GM19239 (cell line): ENCODE data around the gene SPEM3.

ENCODE experiments used
- DNase-seq: peaks from one replicate; pipeline ENCODE4 v3.0.0; 2011; ENCODE audit warnings: low spot score; ENCODE audit not compliant: insufficient read length
- FAIRE-seq: peaks from 2 replicates; lab custom pipeline; 2011; peaks lifted over from hg19 to GRCh38; lab: Jason Lieb, UNC

The SPEM3 gene

DNA sequence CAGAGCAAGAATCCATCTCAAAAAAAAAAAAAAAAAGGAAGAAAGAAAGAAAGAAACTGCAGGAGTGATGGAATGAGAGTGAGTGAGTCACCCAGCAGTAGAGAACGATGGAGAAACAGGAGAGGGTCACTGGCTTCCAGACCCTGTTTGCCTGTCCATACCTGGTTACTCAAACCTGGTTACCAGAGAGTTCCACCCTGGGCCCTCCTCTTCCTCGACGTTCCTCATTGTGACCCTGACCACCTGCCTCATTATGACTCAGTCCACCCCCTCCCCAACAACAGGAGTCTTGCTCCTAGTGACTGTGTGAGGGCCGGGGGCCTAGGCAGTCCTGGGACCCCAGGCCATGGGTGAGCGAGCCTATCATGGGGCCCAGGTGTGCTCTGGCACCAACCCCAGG is at the start of gene SPEM3:
Gene SPEM3 (plus strand): TSS at position 301 of the 400 bp plus-strand sequence. CDS start 46 bp downstream, at position 347.
- FAIRE-seq (no peak), DNase-seq (no peak)

DNA sequence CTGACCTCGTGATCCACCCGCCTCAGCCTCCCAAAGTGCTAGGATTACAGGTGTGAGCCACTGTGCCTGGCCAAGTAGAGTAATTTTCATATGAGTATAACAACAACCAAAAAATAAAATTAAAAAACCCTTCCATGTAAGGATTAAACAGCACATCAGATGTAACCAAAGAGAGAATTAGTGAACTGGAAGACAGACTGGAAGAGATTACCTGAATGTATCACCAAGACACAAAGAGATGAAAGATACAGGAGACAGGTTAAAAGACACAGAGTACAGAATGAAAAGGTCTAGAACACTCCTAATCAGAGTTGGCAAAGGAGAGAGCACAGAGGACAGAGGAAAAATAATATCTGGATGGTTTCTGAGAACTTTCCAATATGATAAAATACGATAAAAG is 49.5 kb upstream of the SPEM3 start:
- DNase-seq (no peak), FAIRE-seq (no peak)

DNA sequence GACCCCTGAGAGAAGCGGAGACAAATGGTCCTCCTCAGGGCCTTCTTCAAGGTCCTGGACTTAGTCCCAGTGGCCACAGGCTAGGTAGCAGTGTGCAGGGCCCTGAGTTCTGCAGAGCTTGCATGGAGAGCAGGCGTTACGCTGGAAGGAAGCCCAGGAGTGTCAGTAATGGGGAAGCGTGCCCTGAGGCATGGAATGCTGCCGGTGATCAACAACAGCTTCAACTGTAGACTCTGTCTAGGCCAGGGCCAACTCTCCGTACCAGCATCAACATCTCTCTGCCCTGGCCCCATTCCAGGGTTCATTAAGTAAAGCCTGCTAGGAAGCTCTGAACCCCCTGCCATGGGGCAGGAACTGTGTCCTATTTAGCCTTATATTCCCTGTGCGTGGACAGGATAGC is 48.3 kb upstream of the SPEM3 start:
- DNase-seq (no peak), FAIRE-seq (no peak)

DNA sequence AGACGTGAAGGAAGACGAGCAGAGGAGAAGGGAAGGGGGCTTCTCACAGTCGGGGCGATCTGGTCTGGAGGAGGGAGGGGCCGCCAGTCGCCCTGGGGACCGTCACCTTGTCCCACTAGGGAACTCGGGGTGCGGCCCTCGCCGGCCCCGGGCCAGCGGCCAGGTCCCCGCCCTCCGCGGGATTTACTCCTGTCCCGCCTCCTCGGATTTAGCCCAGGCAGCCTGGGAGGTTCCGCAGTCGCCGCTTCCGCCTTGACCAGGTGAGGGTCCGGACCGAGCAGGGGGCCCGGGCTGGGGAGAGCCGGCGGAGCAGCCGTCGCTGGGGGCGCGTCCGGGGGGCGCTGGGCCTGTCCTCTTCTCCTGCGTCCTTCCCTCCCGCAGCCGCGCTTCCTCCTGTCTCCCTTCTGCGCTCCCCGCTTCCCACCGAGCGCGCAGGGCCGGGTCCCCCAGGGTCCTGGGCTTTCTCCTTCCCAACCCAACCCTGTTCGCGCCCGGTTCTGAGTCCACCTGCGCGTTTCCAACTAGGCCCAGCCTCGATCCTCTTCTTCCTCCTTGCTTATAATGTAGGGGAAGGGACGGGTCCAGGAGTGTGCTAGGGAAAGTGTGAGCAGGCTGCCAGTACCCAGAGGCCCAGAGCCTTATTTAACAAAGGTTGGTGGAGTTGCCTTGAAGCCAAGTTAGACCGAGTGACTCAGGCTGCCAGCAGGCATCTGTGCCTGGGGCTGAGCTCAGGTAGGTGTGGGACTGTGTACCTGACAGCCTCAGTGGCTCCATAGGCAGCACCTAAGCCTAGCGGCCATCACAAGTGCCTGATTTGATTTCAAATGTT is 47.6 kb upstream of the SPEM3 start, which contains the start of gene TNK1:
Gene TNK1 (plus strand): TSS at position 235 of the 829 bp plus-strand sequence. CDS start 1,838 bp downstream, outside the sequence.
- FAIRE-seq (no peak), DNase-seq (no peak)

DNA sequence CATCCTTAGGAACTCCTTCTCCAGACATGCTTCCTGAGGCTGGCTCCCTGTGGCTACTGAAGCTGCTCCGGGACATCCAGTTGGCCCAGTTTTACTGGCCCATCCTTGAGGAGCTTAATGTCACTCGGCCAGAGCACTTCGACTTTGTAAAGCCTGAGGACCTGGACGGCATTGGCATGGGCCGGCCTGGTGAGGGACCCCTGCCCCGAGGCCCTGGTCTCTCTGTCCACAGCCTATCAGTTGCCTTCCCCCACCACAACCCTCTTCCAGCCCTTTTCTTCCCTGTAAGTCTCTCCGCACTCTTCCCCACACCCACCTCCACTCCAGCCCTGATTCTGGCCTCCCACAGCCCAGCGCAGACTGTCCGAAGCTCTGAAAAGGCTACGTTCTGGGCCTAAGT is 45.8 kb upstream of the SPEM3 start:
- DNase-seq (no peak), FAIRE-seq (no peak)

DNA sequence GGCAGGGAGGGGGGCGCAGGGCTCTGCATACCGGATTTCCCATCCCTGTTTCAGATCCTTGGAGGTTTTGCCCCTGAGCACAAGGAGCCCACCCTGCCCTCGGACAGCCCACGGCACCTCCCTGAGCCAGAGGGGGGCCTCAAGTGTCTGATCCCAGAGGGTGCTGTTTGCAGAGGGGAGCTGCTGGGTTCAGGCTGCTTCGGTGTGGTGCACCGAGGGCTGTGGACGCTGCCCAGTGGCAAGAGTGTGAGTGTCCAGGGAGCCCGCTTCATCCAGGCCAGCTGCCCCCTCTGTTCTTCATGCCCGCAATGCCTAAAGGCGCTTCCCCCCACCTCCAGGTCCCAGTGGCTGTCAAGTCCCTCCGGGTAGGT is 45.3 kb upstream of the SPEM3 start:
- no peak for FAIRE-seq
- DNase-seq: no peak

DNA sequence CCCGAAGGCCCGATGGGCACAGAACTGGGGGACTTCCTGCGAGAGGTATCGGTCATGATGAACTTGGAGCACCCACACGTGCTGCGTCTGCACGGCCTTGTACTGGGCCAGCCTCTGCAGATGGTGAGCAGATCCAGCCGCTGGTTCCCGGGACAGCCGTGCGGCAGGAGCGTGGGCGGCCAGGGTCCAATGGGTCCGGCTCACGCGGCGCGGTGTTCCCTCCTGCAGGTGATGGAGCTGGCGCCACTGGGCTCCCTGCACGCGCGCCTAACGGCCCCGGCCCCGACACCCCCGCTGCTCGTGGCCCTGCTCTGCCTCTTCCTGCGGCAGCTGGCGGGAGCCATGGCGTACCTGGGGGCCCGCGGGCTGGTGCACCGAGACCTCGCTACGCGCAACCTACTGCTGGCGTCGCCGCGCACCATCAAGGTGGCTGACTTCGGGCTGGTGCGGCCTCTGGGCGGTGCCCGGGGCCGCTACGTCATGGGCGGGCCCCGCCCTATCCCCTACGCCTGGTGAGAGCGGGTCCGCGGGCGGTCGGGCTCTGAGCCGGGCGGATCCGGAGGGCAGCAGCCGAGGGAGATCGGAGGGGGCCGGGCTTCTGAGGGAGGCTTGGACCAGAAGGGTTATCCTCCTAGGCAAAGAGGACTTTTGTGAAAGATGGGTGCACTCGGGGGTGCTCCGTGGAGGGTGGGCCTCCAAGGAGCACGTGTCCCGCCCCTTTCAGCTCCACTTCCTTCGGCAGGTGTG is 44.7 kb upstream of the SPEM3 start:
- peak; percentile 95 for DNase-seq

DNA sequence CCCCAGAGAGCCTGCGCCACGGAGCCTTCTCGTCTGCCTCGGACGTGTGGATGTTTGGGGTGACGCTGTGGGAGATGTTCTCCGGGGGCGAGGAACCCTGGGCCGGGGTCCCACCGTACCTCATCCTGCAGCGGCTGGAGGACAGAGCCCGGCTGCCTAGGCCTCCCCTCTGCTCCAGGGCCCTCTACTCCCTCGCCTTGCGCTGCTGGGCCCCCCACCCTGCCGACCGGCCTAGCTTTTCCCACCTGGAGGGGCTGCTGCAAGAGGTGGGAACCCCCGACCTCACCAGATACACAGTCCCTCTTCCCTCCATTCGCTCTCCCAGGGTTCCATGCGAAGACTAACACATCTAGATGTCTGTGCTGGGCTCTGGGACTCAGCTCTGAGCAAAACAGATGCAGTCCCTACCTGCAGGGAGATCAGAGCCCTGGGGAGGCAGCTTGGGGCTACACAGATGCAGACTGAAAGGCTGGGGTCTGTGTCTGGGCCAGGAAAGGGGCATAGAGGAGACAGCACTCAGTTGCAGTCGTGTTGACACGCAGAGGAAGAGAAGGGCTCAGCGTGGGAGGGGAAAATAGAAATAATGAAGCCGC is 44.1 kb upstream of the SPEM3 start:
- no peak for FAIRE-seq
- DNase-seq: no peak

More for the DNA sequence above, 44.7 kb upstream of the SPEM3 start:
- FAIRE-seq: peak; percentile 65

DNA sequence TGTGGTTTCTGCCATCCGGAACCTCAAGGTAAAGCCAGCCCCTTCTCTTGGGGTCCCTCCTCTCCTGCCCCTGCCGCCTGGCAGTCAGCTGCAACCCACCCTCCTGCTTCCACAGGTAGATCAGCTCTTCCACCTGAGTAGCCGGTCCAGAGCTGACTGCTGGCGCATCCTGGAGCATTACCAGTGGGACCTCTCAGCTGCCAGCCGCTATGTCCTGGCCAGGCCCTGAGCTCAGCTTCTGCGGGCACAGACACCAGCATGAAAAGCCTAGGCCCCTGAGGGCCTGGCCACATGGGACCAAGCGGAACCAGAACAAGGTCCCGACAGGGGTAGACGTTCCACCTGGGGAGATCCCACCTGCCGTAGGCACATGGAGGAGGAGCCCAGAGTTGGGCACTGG is 39.8 kb upstream of the SPEM3 start:
- no peak for FAIRE-seq

DNA sequence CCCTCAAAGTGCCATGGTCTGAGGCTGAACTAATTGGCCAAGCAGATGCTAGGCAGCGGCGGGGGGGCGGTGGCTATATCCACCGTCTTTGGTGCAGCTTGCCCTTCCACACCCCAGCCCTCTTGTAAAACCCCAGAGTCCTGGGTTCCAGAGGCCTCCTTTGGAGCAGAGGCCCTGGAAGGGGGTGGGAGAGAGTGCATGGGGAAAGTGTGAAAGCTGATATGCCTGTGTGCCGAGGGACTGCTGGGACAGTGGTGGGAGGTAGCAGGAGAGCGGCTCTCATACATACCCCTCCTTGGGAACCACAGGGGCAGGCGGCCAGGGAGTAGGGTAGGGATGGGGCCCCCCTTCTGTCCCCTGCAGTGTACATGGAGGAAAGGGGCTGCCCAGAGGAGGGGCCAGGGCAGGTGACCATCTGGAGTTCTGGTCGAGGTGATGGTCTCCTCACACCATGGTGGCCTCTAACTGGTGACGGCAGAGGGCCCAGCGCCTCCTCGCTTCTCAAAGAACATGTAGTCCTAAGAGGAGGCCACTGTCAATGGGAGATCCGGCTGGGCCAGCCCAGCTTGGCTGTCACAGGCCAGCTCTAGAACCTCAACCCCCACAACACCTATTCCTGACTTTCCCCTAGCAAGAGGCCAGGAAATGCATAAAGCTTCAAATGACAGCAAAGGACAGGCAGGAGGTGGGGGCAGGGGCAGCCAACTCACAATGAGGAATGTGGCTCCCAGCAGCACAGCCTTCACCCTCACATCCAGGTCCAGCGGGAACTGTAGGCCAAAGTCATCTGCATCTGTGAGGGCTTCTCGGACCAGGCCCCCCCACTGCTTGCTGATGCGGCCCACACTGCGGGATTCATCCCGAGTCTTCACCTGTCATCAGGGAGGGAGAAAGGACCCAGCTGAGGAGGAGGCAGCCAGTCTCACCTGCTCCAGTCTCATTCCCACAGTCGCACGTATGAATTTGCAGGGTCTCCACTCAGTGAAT is 38.4 kb upstream of the SPEM3 start:
- no peak for FAIRE-seq
- no peak for DNase-seq

More for the DNA sequence above, 39.8 kb upstream of the SPEM3 start:
- DNase-seq: no peak

DNA sequence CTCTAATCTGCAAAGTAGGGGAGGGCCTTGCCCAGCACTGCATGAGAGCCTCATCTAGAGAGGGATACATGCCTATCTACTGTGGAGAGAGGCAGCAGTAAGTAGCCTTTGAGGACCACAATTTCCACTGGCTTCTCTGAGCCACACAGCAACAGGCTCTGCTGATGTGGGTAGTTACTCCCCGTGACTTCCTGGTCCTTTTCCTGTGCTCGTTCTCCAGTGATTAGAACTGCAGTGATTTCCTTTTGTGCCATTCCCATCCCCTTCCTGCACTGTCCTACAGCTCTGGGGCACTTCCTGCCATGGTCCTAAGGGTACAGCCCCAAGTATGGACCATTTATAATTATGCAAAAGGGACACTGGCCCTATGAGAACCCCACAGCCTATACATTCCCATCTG is 37.4 kb upstream of the SPEM3 start:
- no peak for DNase-seq
- FAIRE-seq: no peak

DNA sequence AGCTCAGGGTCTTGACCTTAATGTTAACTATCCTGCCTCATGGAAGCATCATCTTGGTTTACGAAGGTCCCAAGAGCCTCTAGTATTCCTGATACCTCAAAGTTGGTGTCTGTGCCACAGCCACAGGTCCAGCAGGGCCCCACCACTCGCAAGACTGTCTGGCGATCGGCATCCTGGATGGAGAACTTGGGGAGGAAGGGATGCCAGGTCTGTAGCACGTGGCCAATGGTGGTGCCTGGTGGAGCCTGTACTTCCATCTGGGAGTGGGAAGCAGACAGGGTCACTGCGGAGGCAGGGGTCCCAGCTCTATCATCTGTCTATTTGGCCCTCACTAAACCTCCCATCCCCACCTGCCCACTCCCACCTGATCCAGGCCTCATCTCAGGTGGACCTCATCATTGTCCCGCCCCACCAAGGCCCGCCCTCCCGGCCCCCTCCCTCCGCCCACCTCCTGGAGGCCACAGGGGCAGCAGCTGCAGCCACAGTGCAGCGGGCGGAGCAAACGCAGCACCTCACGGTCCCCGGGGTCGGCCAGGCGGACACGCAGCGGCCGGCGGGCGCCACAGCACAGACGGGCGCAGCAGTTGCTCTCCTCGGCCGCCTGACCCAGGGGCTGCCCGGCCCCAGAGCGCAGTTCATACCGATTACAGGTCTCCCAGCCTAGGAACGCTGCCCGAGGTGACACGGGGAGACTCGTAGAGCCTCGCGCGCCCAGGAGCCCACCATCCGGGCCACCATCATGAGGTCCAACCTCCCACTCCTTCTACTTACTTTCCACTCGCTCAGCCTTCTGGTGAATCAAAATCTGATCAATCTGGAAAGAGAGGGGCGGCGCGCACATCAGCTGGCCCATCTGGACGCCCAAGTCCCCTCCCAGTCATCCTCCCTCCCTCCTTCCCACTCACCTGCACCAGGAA is 35.7 kb upstream of the SPEM3 start:
- DNase-seq (no peak), FAIRE-seq (no peak)

DNA sequence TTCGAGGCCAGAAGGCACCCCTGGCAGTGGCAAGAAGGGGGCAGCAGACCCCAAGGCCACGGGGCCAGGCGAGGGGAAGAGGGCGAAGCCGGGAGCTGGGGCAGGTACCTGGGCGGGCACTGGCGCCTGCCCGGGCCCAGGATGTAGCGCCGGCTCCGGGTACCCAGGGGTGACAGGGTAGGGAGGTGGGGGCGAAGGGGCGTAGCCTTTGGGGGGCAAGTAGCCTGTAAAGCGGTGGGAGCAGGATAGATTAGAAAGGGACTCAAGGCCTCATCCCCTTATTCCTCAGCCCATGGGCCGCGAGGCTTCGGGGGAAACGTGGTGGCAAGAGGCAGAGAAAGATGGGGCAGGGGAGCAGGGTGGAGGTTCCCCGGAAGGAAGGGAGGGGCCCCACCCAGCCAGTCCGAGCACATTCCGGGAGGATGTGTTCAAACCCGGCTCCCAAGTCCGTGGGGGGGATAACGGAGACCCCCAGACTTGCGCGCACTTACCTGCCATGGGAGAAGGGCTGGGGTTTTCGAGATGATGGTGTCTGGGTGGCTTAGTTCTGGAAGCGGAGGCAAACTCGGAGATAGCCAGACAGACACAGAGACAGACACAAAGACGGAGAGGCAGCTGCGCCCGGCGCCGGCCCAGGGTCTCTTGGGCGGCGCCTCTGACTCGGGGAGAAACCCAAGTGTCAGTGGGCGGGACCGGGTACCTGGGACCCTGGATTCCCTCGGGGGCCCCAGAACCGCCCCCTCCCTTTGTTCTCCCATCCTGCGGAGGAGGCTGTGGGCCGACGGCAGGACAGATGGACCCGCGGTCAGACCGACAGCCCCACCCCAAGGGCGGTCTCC is 34.8 kb upstream of the SPEM3 start:
- DNase-seq: peak; percentile 70
- peak; percentile 73 for FAIRE-seq

DNA sequence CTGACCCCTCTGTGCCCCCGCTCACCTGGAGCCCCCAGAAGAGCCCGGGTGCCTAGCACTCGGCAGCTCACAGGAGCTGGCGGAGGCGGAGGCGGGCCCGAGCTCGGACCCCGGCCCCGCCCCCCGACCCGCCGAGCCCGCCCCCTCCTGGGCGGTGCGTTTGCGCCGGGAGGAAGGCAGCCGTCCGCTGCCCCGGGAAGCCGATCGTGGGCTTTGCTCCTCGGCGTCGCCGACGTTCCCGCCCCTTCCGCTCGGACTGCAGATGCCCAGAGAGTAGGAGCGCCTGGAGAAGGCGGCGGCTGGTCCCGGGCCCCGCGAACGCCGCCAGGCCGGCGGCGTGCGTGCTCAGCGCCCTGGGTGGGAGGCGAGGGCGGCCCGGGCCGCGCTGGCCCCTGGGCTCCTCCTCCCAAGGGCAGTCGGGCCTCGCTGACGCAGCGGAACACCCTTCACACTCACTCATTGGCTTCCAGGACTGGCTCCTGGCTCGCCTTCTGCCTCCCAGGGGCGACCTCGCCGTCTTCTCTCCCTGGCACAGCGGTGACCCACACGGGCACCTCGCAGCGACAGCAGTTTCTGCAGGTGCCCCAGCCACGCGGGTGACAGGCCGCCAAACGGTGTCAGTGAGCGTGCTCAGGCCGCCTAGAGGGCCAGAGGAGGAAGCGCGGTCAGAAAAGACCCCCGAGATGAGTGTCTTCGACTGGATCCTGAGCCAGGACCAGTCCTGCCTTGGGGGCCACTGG is 34.0 kb upstream of the SPEM3 start, which contains the start of gene PLSCR3:
Gene PLSCR3 (minus strand): TSS at position 74 of the 740 bp plus-strand sequence. CDS start 415 bp downstream, outside the sequence.
- FAIRE-seq (peak; percentile 95), DNase-seq (peak; percentile 97)

DNA sequence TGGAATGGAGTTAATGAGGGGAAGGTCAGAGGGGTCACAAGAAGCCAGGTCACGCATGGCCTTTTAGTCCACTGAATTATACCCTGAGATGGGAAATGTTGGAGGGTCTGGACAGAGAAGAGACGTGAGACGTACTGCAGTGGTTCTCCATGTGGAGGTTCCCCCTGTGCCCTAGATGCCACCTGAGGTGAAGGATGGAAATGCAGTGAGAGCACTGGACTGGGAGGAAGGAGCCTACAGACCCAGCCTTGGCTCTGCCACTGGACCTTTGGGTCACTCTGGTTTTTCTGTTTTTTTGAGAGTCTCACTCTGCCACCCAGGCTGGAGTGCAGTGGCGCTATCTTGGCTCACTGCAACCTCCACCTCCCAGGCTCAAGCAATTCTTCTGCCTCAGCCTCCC is 32.5 kb upstream of the SPEM3 start:
- FAIRE-seq: no peak

DNA sequence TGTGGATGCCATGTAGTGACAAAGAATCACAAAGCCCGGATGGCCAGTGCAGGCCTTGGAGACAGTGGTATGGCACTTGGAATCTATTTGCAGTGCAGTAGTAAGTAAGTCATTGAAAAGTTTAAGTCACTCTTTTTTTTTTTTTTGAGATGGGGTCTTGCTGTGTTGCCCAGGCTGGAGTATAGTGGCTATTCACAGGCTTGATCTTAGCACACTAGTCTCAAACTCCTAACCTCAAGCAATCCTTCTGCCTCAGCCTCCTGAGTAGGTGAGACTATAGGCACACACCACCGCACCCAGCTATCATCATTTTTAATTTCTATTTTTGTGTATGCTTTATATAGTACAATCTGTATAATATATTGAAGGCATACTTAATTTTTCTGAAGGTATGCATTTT is 30.0 kb upstream of the SPEM3 start:
- DNase-seq (no peak), FAIRE-seq (no peak)

More for the DNA sequence above, 32.5 kb upstream of the SPEM3 start:
- DNase-seq: no peak
